Retinal pigment epithelial cell (primary cell): Measurements from ENCODE around the gene ARSB.
"Not testable (repeated sequence)": the region's sequence is repeated elsewhere in the genome, so short reads cannot be mapped to it uniquely, and the experiment has no call there.

Source experiments
- DNase-seq: peaks from one replicate; pipeline ENCODE4 v3.0.0-alpha.2; 2010; ENCODE audit warnings: low read depth
- H3K4me3 ChIP-seq: 2 replicates; pipeline ENCODE4 v1.5.1; 2011; ENCODE audit warnings: mild to moderate bottlenecking, low read length, control low read depth, moderate library complexity
- CTCF ChIP-seq: conservative IDR thresholded peaks from 2 replicates; pipeline ENCODE4 v1.5.1; 2011; ENCODE audit warnings: low read depth, low read length, control low read depth, inconsistent platforms

Gene ARSB

GRCh38 chr5:78768781-78769380, 216.2 kb downstream of the ARSB start:
- no peak overlapping the region for H3K4me3 ChIP-seq
- no peak for DNase-seq
- no peak for TF ChIP-seq CTCF

GRCh38 chr5:78766412-78766762, 218.7 kb downstream of the ARSB start:
- DNase-seq, result no peak
- H3K4me3 ChIP-seq, result no peak overlapping the region
- no peak for TF ChIP-seq CTCF

GRCh38 chr5:78765756-78766411, 219.2 kb downstream of the ARSB start:
- DNase-seq, result no peak
- TF ChIP-seq CTCF, result no peak
- no peak overlapping the region for H3K4me3 ChIP-seq

GRCh38 chr5:78765116-78765515, 220.0 kb downstream of the ARSB start:
- no peak for DNase-seq
- no peak overlapping the region for H3K4me3 ChIP-seq
- no peak for TF ChIP-seq CTCF

- H3K4me3 ChIP-seq, result no peak overlapping the region
- TF ChIP-seq CTCF, result no peak
- DNase-seq, result no peak
These were observed 221.4 kb downstream of the ARSB start for GRCh38 chr5:78763659-78764189.

- not testable (repeated sequence) for DNase-seq, H3K4me3 ChIP-seq
These were observed 222.4 kb downstream of the ARSB start for GRCh38 chr5:78762743-78763142.

- no peak overlapping the region for H3K4me3 ChIP-seq
- no peak for TF ChIP-seq CTCF
- DNase-seq, result no peak
These were observed 223.3 kb downstream of the ARSB start for GRCh38 chr5:78761840-78762239.
